ENCODE data around the gene OR4N2. TPM values are rescaled to one million over a fixed set of nuclear protein-coding genes. Genes with fewer than 3 reads are reported as not detected.
"Not testable (repeated sequence)": the region's sequence is repeated elsewhere in the genome, so short reads cannot be mapped to it uniquely, and the experiment has no call there.

The OR4N2 gene
- total RNA-seq, 1 experiment from 2014 or later, result not detected

DNA sequence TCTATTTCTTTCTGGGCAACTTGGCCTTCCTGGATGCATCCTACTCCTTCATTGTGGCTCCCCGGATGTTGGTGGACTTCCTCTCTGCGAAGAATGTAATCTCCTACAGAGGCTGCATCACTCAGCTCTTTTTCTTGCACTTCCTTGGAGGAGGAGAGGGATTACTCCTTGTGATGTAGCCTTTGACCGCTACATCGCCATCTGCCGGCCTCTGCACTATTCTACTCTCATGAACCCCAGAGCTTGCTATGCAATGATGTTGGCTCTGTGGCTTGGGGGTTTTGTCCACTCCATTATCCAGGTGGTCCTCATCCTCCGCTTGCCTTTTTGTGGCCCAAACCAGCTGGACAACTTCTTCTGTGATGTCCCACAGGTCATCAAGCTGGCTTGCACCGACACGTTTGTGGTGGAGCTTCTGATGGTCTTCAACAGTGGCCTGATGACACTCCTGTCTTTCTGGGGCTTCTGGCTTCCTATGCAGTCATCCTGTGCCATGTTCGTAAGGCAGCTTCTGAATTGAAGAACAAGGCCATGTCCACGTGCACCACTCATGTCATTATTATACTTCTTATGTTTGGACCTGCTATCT, 7.0 kb upstream of the OR4N2 start:
- CTCF ChIA-PET; H3K4me1 ChIP-seq (ENCODE audit: insufficient read depth, low read length); intact Hi-C loops (cut with micrococcal nuclease); ATAC-seq; POLR2A ChIA-PET (ENCODE audit: unreplicated experiment); H3K9ac ChIP-seq (ENCODE audit: low read length); DNase-seq; H3K4me2 ChIP-seq (ENCODE audit: low read length); H3K4me3 ChIP-seq (ENCODE audit: low read length); H3K36me3 ChIP-seq (ENCODE audit: low read depth, low read length); H3F3A ChIP-seq (ENCODE audit: low read length, unreplicated experiment); H2AFZ ChIP-seq (ENCODE audit: low read length); H3K9me3 ChIP-seq (ENCODE audit: low read length); H4K20me1 ChIP-seq (ENCODE audit: low read length); H3K9me2 ChIP-seq (replicated peaks; ENCODE audit: low read length); BruUV-seq (replicated peaks); H3K27ac ChIP-seq (ENCODE audit: low read length); H3K79me2 ChIP-seq (ENCODE audit: low read length): not testable (repeated sequence)
- H3K27me3 ChIP-seq (ENCODE audit: low read length), result peaks cover 13% of the 10 kb centered on the region; the same call in 1 of the 2 replicates

GRCh38 chr14:19799880-19800279, 3.7 kb upstream of the OR4N2 start:
- Histone ChIP-seq H3K4me3 (ENCODE audit: low read length) (no peak overlapping the region), H3K27ac (ENCODE audit: low read length) (no peak overlapping the region), H3K9ac (ENCODE audit: low read length) (no peak overlapping the region), H4K20me1 (ENCODE audit: low read length) (no peaks in the 10 kb centered on the region), H3K27me3 (ENCODE audit: low read length) (no peaks in the 10 kb centered on the region), H3K79me2 (ENCODE audit: low read length) (no peaks in the 10 kb centered on the region), H3K9me3 (ENCODE audit: low read length) (peaks cover 15% of the 10 kb centered on the region; the same call in 1 of the 2 replicates), H3K36me3 (ENCODE audit: low read depth, low read length) (no peaks in the 10 kb centered on the region), H3K4me1 (ENCODE audit: insufficient read depth, low read length) (no peaks in the 10 kb centered on the region), H3K9me2 (replicated peaks; ENCODE audit: low read length) (no peaks in the 10 kb centered on the region), H3F3A (ENCODE audit: low read length, unreplicated experiment) (no peaks in the 10 kb centered on the region), H2AFZ (ENCODE audit: low read length) (no peak overlapping the region), H3K4me2 (ENCODE audit: low read length) (no peak overlapping the region)
- TF ChIP-seq EZH2phosphoT487 (IDR thresholded peaks at IDR 0.05; ENCODE audit: borderline replicate concordance, low read length) (no peak), CTCF (conservative IDR thresholded peaks at IDR 0.05; ENCODE audit: low read depth, low read length) (no peak), EZH2 (IDR thresholded peaks at IDR 0.05; ENCODE audit: low read length, unreplicated experiment) (no peak)
- ChIA-PET CTCF (no interaction called here), POLR2A (ENCODE audit: unreplicated experiment) (no interaction called here)
- ATAC-seq (no peak), DNase-seq (no peak)
- no TSS peak for BruUV-seq (replicated peaks)
- intact Hi-C loops (cut with micrococcal nuclease), result no loop called here

DNA sequence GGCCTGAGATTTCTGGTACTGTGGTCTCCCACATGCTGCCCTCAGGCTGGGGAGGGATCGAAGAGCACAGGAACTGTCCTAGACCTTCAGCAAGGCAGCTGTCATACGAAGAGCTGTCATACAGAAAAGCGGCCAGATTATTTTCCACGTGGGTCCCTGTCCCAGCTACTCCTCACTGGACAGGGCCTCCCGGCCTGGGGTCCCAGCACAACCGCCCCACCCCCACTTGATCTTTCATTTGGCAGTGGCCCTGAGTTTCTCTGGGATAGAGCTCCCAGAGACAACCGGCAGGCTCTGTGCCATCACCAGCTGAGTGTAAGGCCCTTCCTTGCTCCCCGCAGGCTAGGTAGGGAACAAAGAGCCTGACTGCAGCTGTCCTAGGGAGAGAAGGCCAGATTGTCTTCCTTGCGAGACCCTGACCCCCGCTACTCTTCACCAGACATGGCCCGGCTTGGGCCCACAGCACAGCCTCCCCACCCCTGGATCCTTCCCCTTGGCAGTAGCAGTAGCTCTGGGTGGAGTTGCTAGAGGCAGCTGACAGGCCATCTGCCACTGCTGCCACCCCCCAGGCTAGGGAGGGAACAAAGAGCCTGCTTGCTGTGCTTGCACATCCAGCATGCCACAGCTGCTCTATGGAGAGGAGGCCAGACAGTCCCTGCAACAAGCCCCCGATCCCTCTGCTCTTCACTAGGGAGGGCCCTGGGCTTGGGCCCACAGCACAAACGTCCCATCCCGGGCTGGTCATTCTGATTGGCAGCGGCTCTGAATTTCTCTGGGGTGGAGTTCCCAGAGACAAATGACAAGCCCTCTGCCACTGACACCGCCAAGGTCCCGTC, 3.1 kb upstream of the OR4N2 start:
- ChIA-PET POLR2A (ENCODE audit: unreplicated experiment) (no interaction called here), CTCF (no interaction called here)
- Histone ChIP-seq H4K20me1 (ENCODE audit: low read length) (no peaks in the 10 kb centered on the region), H3K9ac (ENCODE audit: low read length) (no peak overlapping the region), H3K4me1 (ENCODE audit: insufficient read depth, low read length) (no peaks in the 10 kb centered on the region), H3K79me2 (ENCODE audit: low read length) (no peaks in the 10 kb centered on the region), H3K4me3 (ENCODE audit: low read length) (no peak overlapping the region), H3F3A (ENCODE audit: low read length, unreplicated experiment) (no peaks in the 10 kb centered on the region), H3K4me2 (ENCODE audit: low read length) (no peak overlapping the region), H3K27ac (ENCODE audit: low read length) (no peak overlapping the region), H2AFZ (ENCODE audit: low read length) (no peak overlapping the region), H3K36me3 (ENCODE audit: low read depth, low read length) (no peaks in the 10 kb centered on the region), H3K9me2 (replicated peaks; ENCODE audit: low read length) (no peaks in the 10 kb centered on the region), H3K9me3 (ENCODE audit: low read length) (peaks cover 20% of the 10 kb centered on the region), H3K27me3 (ENCODE audit: low read length) (no peaks in the 10 kb centered on the region)
- ATAC-seq (no peak), DNase-seq (no peak)
- no TSS peak for BruUV-seq (replicated peaks)
- intact Hi-C loops (cut with micrococcal nuclease), result no loop called here
- TF ChIP-seq EZH2 (IDR thresholded peaks at IDR 0.05; ENCODE audit: low read length, unreplicated experiment) (no peak), EZH2phosphoT487 (IDR thresholded peaks at IDR 0.05; ENCODE audit: borderline replicate concordance, low read length) (no peak), CTCF (conservative IDR thresholded peaks at IDR 0.05; ENCODE audit: low read depth, low read length) (no peak)

All from PC-3 (cell line).